SKM-1 (cell line): ENCODE data around the gene RBM28.

Source experiments
- DNase-seq: peaks from one replicate; lab custom pipeline; 2025; ENCODE audit not compliant: unreplicated experiment; lab: John Stamatoyannopoulos, UW

Gene RBM28

DNA sequence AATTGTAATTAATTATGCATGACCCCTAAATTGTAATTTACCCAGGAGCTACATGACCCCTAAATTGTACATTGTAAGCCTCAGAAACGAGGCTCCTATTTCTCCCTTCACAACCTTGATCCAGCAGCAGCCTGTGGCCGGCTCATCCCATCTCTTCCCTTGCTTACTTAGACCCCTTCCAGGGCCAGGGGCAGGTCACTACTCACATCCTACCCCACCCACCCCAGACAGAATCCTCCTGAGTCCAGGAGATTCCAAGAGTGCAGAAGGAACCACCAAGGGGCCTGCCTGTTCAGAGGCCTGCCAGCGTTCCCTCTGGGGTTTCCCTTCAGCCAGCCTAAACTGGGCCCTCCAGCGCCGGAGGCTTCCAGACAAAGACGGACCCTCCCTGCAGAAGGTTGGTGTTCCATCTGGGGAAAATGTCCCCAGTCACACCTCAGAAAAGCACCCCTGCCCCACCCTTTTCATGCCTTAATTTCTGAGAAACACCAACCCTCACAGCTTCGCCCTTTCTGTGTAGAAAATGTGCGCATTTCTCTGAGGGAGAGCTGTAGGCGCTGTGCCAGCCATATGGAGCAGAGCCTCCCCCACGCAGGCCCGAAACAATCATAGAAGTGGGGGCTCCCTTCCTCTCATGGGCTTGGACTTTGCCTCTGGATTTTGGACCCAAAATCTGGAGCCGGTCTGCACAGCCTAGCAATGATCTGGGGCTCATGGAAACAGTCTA, 83.5 kb downstream of the RBM28 start:
- DNase-seq: no peak

- no peak for DNase-seq
Observed at GRCh38 chr7:128259131-128260061, 84.3 kb downstream of the RBM28 start.

DNA sequence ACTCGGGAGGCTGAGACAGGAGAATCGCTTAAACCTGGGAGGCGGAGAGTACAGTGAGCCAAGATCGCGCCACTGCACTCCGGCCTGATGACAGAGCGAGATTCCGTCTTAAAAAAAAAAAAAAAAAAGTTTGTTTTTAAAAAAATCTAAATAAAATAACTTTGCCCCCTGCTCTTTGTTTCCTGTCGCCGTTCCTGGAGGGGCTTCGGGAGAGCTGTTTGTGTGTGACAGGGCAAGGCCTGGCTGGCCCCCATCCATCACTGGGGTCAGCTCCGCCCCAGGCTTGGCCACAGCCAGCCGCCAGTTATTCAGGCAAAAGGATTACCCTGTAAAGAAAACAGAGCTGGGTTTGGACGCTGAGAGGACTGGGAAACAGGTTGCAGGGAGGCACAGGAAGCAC, 86.2 kb downstream of the RBM28 start:
- DNase-seq: no peak

DNA sequence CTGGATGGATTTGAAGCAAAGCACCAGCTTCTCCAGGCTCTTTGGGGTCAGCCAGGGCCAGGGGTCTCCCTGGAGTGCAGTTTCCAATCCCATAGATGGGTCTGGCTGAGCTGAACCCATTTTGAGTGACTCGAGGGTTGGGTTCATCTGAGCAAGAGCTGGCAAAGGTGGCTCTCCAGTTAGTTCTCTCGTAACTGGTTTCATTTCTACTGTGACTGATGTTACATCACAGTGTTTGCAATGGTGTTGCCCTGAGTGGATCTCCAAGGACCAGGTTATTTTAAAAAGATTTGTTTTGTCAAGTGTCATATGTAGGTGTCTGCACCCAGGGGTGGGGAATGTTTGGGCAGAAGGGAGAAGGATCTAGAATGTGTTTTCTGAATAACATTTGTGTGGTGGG, 88.4 kb downstream of the RBM28 start:
- DNase-seq: no peak

DNA sequence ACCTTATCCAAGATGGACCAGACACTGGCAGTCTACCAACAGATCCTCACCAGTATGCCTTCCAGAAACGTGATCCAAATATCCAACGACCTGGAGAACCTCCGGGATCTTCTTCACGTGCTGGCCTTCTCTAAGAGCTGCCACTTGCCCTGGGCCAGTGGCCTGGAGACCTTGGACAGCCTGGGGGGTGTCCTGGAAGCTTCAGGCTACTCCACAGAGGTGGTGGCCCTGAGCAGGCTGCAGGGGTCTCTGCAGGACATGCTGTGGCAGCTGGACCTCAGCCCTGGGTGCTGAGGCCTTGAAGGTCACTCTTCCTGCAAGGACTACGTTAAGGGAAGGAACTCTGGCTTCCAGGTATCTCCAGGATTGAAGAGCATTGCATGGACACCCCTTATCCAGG, 89.2 kb downstream of the RBM28 start:
- DNase-seq: no peak

DNA sequence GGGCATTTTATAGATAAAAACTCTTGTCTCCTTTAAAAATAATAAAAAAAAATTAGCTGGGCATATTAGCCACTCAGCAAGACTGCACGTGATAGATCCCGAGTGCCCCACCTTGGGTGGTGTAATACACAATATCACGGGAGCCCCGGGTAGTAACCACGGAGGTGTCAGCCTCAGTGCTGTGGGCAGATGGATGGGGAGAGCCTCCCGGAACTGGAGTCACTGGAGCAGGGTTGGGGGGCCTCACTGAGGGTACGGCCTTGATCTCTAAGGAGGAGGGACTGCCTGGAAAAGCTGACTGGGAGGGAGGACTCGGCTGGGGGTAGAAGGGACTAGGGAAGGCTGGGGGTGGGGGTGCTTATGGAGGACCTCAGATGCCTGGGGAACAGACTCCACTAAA, 90.0 kb downstream of the RBM28 start:
- DNase-seq: no peak

GRCh38 chr7:128251337-128251736, 92.4 kb downstream of the RBM28 start:
- no peak for DNase-seq
